ENCODE data around the gene TFF1. TPM values are rescaled to one million over a fixed set of nuclear protein-coding genes. Genes with fewer than 3 reads are reported as not detected.

The TFF1 gene
- total and polyA plus RNA-seq, 2 of the 4 experiments (the other 2 are of a cell fraction) = not detected

DNA sequence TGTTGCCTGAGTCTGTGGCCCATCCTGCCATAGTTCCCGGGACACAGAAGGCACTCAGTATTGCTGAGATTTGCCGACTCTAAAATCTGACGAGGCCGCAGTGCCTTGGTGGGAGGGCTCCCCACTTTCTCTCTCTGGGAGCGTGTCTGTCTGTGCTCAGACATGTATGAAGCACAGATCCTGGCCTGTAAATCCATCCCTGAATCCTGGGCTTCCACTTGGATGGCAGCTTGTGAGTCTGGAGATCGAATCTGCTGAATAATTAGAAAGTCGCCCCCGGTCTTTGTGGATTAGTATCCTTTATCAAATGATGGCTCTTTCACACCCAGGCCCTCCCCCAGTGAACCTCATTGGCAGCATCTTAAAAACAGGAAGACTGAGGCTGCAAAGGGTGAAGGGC lies 47.7 kb upstream of the TFF1 start:
- H4K8ac ChIP-seq (ENCODE audit: low read depth in 2 of 2, low read length in 2 of 2) = no peak overlapping the region
- H2BK5ac ChIP-seq (ENCODE audit: low read depth, low read length, poor library complexity, severe bottlenecking) = no peak overlapping the region
- no peak overlapping the region for H3K56ac ChIP-seq (ENCODE audit: extremely low read depth, insufficient read depth, low read length)
- in situ Hi-C loops (cut with MboI; ENCODE audit: low sequenced_read_pairs) (no loop called here), intact Hi-C loops (cut with micrococcal nuclease) (no loop called here), dilution Hi-C loops (cut with HindIII; ENCODE audit: low sequenced_read_pairs, unreplicated experiment) (no loop called here)
- no peak overlapping the region for H3K4ac ChIP-seq (ENCODE audit: low read depth, low read length)
- H3K9me1 ChIP-seq (ENCODE audit: insufficient read depth, low read length) = no peaks in the 10 kb centered on the region
- H3K18ac ChIP-seq (ENCODE audit: low read depth, low read length) = no peak overlapping the region
- no peak overlapping the region for H2BK20ac ChIP-seq (ENCODE audit: low read depth, low read length)
- peaks cover 5% of the 10 kb centered on the region; the same call in 1 of the 2 replicates for H3K4me1 ChIP-seq (ENCODE audit: control insufficient read depth, insufficient read depth, low read length)
- CTCF ChIA-PET = no interaction called here
- no peak overlapping the region for H4K91ac ChIP-seq (ENCODE audit: insufficient read depth, low read depth, low read length)
- no CpG with 5 or more reads among the region's 8 CpGs for WGBS, 2 experiments (ENCODE audit: extremely low coverage in 2 of 2, insufficient read length in 1 of 2)
- H3K79me1 ChIP-seq (ENCODE audit: low read depth in 1 of 2, low read length in 2 of 2) = no peaks in the 10 kb centered on the region
- no peak overlapping the region for H3K9ac ChIP-seq (ENCODE audit: low read depth, low read length)
- no peaks in the 10 kb centered on the region for H4K20me1 ChIP-seq (ENCODE audit: insufficient read depth, low read length)
- H2BK15ac ChIP-seq (ENCODE audit: low read depth, low read length) = no peak overlapping the region
- no peak overlapping the region for H3K27ac ChIP-seq (ENCODE audit: insufficient read depth, low read length)
- H3K4me3 ChIP-seq (ENCODE audit: insufficient read depth, low read depth, low read length) = no peak overlapping the region
- no peaks in the 10 kb centered on the region for H3K9me3 ChIP-seq (ENCODE audit: control insufficient read depth, insufficient read depth, low read length)
- no peak overlapping the region for H2AFZ ChIP-seq (replicated peaks; ENCODE audit: low read length, poor library complexity)
- H3K4me2 ChIP-seq (ENCODE audit: low read depth, low read length) = no peak overlapping the region
- DNase-seq = no peak
- ATAC-seq (ENCODE audit: low read depth) = no peak
- H2BK120ac ChIP-seq (ENCODE audit: low read depth, low read length) = no peak overlapping the region
- no peak overlapping the region for H3K14ac ChIP-seq (replicated peaks; ENCODE audit: low read depth, low read length)
- no peak overlapping the region for H2AK9ac ChIP-seq (replicated peaks; ENCODE audit: low read depth, low read length, poor library complexity)
- peaks cover 17% of the 10 kb centered on the region; the same call in 1 of the 2 replicates for H3K27me3 ChIP-seq (ENCODE audit: control insufficient read depth, insufficient read depth, low read length)
- H3K36me3 ChIP-seq (ENCODE audit: control insufficient read depth, insufficient read depth, low read length) = no peaks in the 10 kb centered on the region
- BruUV-seq (replicated peaks) = no TSS peak
- H4K5ac ChIP-seq (ENCODE audit: low read depth, low read length) = no peak overlapping the region
- H2AK5ac ChIP-seq (ENCODE audit: low read depth, low read length) = no peak overlapping the region
- POLR2A ChIA-PET (ENCODE audit: unreplicated experiment) = no interaction called here
- TF ChIP-seq POLR2A (IDR thresholded peaks at IDR 0.05; ENCODE audit: low read depth, low read length) (no peak), BHLHE40 (IDR thresholded peaks at IDR 0.05; ENCODE audit: low read depth, low read length) (no peak), MAZ (IDR thresholded peaks at IDR 0.05; ENCODE audit: borderline replicate concordance, low read depth, low read length) (no peak), CHD1 (IDR thresholded peaks at IDR 0.05; ENCODE audit: low read depth, low read length) (no peak), FOS (IDR thresholded peaks at IDR 0.05; ENCODE audit: low read depth, low read length) (no peak), SMC3 (IDR thresholded peaks at IDR 0.05; ENCODE audit: low read depth, low read length) (no peak), NFE2L2 (IDR thresholded peaks at IDR 0.05; ENCODE audit: low read depth, low read length) (no peak), MAFK (IDR thresholded peaks at IDR 0.05; ENCODE audit: low read depth, low read length) (no peak), RCOR1 (IDR thresholded peaks at IDR 0.05; ENCODE audit: insufficient replicate concordance, low read length) (no peak), MXI1 (IDR thresholded peaks at IDR 0.05; ENCODE audit: borderline replicate concordance, low read depth, low read length) (no peak)
- TF ChIP-seq, protein P1, sequence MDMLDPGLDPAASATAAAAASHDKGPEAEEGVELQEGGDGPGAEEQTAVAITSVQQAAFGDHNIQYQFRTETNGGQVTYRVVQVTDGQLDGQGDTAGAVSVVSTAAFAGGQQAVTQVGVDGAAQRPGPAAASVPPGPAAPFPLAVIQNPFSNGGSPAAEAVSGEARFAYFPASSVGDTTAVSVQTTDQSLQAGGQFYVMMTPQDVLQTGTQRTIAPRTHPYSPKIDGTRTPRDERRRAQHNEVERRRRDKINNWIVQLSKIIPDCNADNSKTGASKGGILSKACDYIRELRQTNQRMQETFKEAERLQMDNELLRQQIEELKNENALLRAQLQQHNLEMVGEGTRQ (IDR thresholded peaks at IDR 0.05; ENCODE audit: low read depth, low read length) = no peak
- TF ChIP-seq, protein P2, sequence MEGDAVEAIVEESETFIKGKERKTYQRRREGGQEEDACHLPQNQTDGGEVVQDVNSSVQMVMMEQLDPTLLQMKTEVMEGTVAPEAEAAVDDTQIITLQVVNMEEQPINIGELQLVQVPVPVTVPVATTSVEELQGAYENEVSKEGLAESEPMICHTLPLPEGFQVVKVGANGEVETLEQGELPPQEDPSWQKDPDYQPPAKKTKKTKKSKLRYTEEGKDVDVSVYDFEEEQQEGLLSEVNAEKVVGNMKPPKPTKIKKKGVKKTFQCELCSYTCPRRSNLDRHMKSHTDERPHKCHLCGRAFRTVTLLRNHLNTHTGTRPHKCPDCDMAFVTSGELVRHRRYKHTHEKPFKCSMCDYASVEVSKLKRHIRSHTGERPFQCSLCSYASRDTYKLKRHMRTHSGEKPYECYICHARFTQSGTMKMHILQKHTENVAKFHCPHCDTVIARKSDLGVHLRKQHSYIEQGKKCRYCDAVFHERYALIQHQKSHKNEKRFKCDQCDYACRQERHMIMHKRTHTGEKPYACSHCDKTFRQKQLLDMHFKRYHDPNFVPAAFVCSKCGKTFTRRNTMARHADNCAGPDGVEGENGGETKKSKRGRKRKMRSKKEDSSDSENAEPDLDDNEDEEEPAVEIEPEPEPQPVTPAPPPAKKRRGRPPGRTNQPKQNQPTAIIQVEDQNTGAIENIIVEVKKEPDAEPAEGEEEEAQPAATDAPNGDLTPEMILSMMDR (conservative IDR thresholded peaks at IDR 0.05; ENCODE audit: low read depth, low read length) = no peak
- TF ChIP-seq, protein P3, sequence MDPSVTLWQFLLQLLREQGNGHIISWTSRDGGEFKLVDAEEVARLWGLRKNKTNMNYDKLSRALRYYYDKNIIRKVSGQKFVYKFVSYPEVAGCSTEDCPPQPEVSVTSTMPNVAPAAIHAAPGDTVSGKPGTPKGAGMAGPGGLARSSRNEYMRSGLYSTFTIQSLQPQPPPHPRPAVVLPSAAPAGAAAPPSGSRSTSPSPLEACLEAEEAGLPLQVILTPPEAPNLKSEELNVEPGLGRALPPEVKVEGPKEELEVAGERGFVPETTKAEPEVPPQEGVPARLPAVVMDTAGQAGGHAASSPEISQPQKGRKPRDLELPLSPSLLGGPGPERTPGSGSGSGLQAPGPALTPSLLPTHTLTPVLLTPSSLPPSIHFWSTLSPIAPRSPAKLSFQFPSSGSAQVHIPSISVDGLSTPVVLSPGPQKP (IDR thresholded peaks at IDR 0.05; ENCODE audit: borderline replicate concordance, low read depth, low read length) = no peak
- no peak overlapping the region for H3K23ac ChIP-seq (ENCODE audit: low read depth, low read length)
